SKM-1 treated with dmso at 0.1 percent for 144 hours (cell line): ENCODE data around the gene OCA2.

Experiments
- DNase-seq: peaks from one replicate; lab custom pipeline; 2025; ENCODE audit not compliant: unreplicated experiment; lab: John Stamatoyannopoulos, UW

Gene OCA2

DNA sequence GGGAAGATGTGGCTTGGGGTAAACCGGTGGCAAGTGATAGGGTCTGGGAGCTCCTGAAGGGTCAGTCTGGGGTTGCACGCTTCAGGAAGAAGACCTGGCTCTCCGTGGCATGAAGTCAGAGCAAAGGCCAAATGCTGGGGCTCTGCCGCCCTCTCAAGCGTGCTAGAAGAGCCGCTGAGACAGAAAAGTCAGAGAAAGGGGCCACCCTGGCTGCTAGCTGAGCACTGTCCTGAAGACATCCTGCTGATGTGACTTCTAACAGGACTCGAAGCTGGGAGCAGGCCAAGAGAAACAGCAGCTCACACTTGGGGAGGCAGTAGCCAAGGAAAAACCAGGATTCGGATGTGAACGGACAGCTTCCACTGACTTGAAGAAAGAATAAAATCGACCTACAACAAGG is 270.4 kb downstream of the OCA2 start:
- no peak for DNase-seq

DNA sequence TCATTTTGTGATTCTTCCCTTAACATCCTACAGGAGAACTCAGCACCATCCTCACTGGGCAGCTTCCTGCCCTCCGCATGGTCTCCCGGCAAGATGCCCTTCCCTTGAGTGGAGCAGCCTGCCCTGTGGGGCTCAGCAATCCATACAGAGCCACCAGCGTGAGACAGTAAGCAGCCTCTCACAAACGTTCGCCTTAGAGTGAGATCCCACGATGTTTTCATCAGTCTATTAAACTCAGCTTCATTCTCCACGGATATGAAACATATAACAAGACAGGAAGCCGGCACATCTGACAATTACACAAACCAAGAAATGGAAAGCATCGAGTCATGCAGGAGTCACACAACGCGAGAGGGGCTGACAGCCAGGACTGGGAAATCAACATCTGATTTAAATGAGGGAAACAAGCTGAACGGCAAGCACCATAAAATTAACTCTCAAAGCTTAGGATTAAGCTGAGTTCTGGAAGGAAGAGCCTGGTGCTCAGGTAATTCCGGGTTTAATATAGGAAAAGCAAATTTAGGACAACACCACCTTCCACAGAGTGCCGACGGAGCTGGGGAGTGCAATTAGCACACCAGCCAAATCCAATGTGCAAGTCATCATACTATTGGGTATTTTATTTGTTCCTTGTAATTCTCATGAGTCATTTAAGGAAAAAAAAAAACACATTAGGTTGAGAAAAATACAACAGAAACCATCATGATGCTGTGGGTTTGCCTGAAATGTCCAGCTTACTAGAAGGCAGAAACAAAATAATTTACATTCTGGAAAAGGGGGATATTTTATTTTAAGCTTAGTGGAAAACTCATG is 272.0 kb downstream of the OCA2 start:
- no peak for DNase-seq

DNA sequence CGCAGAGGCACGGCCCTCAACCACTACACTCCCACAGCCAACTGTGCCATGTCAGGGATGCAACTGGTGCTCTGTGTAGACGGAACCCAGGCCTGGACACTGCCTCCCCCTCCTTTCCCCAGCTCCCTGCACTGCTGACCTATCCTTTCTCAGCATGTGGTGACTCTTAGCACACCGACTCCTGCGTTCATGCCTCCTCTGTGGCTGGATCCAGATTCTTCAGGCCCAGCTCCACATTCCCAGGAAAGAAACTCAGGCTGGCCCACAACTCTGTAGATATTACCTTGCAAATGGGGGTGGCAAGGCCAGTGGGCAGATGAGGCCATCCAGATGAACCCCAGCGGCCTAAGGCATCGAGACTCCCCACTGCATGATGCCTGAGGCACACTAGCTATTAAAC is 272.7 kb downstream of the OCA2 start:
- no peak for DNase-seq

DNA sequence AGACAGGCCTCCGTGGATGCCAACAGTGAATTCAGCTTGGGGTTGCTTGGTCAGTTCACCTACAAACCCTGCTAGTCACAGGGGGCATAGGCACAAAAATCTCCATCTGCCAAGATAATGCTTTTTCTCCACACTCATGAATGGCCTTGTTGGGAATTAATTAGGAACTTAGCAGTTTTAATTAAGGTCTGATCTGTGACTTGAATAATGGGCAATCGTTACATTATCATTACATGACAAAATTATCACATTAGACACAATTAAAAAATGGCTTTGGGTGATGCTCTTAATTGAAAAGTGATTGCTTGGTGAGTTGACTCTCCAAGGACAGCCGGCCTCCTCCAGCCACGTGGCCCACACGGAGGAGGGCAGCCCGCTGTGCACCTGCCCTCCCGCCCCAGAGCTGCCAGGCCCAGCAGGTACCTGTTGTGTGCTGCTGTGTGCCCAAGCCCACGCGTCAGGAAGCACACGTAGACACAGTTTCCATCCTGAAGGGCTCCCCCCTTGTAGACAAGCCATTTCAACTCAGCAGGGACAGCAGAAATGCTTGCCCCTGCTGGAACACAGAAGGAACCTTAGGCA is 274.2 kb downstream of the OCA2 start:
- DNase-seq: no peak

DNA sequence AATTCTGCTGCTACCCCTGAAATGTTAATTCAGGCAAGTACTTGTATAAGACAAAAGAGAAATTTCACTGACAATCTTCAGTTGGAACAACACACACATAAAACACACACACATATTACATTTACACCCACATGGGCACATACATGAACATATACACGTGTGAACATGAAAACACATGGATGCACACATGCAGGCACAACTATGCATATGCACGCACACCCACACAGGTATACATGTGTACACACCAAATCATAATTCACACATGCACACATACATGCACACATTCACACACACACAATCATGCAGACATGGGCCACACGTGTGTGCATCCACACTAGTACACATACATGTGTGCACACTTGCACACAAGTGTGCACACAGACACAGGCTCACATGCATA is 277.8 kb downstream of the OCA2 start:
- DNase-seq: no peak

DNA sequence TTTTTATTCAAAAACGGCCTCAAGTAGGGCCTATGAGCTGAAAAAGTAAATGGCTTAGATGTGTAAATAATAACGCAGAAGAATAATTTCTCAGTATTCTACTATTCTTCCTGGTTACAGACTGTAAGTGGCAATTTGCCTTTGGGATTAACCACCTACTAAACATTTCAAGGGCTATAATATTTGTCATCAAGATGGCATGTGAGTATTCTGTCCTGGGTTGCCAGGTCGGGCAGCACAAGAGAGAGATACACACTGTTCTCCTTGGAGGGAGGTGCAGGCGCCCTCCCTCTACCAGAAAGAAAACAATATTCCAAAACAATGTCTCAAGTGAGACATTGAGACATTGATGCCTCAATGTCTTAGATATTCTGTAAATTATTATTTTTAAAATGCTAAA is 278.4 kb downstream of the OCA2 start:
- DNase-seq: no peak

DNA sequence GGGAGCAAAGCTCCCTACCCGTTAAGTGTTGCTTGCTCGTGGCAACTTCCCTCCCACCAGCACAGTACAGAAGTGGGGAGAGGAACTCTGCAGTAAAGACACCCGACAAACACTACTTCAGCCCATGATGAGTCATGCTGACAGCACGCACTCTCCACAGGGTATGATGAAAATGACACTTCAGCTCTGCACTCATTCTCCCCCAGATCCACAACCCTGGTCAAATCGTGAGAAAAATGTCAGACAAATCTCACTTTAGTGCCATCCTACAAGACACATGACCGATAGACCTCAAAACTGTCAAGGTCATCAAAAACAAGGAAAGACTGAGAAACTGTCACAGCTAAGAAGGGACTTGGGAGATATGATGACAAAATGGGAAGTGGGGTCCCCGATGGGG is 278.9 kb downstream of the OCA2 start:
- peak; percentile 82 for DNase-seq

DNA sequence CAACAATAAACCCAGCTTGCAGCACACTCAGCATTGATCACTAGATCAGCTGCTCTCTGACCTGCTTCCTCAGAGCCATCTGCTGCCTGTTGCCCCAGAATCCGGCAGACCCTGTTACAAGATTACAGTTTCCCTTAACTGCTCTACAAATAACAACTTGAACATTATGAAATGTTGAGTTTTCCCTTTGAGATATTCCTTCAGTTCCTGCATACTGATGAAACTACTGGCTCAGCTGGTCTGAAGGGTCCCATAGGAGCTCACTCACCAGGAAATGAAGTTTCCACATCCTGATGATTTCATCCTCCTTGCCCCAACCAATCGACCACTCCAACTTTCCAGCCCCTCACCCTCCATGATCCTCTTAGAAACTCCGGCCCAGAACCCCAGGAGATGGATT is 281.9 kb downstream of the OCA2 start:
- DNase-seq: no peak

DNA sequence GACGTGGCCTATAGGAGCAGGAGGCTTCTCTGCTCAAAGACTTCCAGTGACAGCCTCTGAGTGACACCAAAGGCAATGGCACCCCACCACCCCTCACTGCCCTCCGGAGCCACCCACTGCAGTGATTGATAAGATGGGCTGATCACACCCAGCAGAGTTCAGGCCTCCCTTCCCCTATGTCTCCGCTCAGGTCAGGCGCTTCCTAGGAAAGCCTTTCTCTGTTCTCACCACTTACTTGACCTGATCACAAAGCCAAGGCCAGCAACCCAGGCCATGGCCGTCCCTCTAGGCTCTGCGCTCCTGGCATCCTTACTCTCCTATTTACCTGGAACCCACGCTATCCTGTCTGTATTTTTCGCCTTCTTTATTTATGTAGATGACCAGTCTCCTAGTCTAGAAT is 282.3 kb downstream of the OCA2 start:
- no peak for DNase-seq

DNA sequence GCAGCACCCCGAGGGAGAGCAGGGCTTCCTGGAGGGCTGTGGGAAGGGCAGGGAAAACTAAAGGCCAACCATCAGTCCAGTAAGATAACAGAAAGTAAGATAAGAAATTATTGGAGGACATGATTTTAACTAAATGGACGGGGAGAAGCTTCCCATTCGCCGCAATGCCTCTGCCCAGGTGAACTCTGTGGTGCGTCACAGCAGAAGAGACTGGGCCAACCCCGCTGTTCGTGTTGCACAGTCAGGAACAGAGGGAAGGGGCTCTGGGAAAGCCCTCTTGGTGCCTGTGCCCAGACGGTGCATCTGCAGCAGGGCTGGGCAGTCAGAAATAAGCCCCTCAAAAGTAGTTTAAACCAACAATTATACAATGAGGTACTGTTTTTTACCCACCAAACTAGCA is 284.1 kb downstream of the OCA2 start:
- no peak for DNase-seq

DNA sequence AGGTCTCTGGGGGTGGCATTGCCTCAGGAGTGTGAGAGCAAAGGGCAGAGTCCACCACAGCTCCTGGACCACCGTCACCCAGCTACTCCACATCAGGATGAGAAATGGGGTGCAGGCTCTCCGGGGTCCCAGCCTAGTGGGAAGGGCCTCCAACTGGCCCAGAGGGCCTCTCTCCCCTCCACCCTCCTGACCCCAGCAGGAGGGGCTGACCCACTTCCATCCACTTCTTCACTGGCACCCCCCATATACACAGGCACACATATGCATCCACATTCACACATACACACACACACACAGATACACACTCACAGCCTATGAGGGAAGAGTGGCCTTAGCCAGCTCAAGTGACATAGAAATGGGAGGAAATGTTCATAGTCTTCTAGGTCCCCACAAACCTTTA is 286.0 kb downstream of the OCA2 start:
- no peak for DNase-seq

DNA sequence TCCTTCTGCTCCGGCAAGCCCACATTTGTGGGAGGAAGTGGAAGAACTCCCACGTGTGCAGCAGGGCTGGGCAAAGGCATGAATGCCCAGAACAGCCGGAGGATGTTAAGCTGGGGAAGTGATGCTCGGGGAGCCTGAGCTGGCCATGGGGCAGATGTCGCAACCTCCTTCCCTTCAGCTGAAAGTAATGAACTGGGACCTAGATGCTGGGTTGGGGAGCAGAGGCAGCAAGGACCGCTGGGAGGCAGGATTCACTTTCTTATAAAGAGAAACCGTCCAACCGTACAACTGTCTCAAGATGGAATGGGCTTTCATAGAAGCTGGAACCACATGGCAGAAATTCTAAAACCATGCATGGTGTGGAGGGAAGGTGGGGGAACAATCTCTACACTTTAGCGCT is 290.9 kb downstream of the OCA2 start:
- DNase-seq: no peak

DNA sequence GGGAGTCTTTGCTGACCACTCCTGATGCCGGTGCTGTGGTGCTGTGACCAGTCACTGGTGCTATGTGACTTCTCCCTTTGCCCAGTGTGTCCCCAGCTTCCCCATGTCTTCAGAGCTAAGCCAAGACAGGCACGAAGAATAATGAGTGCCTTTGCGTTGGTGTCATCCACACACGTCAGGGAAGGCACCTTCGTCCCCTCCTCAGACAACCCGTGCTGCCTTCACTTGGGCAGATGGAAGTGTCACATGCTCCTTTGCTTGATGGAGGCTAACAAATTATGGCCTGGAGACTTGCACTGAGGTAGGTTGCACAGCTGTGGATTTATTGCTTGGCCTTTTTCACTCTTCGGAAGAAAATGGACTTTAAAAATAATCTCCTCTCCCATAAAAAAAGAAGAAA is 291.8 kb downstream of the OCA2 start:
- DNase-seq: no peak

DNA sequence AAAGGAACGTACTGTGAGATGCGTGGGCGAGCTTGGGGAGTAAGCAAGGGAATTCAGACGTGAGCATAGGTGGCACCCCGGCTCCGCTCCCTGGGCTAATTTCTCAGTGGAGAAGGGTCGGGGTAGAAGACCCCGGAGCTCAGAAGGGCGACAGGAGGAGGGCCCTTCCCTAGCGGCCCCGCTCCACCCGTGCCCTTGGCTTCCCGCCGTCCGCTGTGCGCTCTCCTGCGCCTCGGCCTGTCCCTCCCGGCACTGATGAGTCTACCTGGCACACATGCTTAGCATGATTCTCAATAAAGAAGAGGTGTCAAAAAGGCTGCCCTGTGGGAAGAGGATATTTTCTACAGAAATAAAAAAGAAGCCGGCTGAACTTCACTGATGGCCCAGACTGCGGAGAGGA is 292.7 kb downstream of the OCA2 start:
- DNase-seq: no peak

DNA sequence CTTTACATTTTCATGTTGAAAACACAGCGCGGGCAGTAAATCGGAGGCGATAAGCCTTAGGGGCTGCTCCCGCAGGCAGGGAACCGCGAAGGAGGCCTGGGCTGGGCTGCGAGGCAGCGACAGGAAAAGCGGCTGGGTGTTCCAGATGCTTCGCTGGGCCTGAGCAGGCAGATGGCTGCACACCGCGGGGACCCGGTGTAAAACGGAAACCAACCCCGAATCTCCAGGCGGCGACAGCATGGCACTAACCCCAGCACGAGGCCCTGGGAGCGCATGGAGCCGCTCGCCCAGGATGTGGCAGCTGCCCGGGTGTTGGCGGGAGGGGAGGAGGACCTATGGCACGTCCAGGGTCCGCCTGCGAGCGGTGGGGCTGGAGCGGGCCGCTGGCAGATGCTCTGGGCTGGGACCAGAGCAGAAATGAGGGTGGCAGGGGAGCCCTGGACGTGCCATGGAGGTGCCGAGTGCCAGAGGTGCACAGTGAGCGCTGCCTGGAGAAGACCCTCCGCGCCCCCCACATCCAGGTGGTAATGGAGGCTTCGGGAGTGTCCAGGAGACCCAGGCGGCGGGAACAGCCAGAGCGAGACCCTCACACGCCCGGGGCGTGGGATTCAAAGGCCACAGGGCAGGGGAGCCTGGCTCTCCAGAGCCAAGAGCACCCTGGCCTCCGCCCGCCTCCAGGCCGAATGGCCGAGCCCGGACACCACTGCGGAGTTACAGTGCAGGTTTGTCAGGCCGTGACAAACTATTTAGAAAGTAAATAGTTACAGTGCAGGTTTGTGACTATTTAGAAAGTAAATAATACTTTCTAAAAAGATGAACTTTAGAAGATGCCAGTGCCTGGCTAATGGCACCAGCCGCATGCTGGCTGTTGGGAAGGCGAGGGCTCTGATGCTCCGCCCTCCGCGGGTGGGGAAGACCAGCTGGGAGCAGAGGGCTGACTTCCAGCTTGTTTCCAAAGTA is 293.6 kb downstream of the OCA2 start:
- no peak for DNase-seq

DNA sequence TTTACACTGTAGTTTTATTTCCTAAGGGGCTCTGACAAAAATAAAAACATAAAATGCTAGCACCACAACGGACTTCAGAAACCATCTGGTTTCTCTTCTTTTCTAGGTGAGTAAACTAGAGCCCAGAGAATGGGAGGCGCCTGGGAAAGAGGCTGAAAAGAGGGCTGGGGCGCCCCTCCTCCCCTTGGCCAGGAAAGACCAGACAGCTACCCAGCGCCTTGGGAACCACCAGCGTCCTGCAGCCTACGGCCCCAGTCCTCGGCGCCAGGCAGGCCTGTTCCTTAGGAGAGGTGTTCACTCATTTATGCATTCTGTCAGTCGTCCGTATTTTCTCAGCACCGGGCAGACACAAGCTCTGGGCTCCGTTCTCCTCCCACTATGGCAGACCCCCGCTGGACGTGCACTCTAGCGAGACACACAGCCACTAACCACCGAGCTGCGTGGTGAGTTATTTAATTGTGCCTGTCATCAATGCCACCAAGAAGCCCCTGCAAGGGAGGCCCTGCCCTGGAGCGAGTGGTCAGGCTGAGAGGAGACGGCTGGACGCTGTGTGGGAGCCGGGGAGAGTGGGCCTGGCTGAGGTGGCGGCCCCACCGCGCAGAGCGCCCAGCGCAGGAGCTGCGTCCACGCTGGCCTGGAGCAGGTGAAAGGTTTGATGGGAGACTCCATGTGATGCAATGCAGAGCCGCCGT is 294.4 kb downstream of the OCA2 start:
- DNase-seq: no peak

DNA sequence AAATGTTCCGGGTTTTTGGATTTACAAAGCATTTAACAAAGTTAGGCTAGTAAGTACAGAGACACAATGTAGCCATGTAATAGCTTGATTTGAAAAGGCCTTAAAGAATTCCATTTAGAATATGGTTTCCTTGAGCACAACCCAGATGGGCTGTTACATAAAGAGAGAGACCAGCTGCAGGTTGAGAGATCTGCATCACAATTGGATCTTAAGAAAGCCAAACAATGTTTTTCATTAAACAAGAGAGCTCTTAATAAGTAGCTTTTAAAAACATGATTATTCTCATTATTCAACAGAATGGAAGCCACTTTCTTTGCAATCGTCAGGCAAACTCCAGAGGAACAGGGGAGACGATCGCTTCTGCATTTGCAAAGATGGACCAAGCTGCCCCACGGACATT is 300.3 kb downstream of the OCA2 start:
- no peak for DNase-seq

DNA sequence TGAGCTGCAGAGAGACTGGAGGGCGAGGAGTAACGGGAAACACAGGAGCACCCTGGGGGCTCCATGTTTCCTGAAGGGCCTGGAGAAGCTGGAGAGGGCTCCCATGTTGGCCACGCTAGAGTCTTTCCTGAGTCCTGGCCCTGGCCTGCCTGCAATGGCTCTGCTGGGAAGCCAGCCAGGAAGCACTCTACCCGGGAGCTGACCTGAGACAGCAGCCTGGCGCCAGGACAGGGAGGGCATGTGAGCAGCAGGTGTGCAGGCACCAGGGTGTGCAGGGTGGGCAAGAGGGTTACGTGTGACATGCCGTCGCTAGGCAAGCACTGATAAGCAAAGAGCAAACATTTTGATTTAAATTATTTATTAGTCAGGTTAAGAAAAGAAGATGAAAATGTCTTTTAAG is 301.4 kb downstream of the OCA2 start:
- DNase-seq: no peak

DNA sequence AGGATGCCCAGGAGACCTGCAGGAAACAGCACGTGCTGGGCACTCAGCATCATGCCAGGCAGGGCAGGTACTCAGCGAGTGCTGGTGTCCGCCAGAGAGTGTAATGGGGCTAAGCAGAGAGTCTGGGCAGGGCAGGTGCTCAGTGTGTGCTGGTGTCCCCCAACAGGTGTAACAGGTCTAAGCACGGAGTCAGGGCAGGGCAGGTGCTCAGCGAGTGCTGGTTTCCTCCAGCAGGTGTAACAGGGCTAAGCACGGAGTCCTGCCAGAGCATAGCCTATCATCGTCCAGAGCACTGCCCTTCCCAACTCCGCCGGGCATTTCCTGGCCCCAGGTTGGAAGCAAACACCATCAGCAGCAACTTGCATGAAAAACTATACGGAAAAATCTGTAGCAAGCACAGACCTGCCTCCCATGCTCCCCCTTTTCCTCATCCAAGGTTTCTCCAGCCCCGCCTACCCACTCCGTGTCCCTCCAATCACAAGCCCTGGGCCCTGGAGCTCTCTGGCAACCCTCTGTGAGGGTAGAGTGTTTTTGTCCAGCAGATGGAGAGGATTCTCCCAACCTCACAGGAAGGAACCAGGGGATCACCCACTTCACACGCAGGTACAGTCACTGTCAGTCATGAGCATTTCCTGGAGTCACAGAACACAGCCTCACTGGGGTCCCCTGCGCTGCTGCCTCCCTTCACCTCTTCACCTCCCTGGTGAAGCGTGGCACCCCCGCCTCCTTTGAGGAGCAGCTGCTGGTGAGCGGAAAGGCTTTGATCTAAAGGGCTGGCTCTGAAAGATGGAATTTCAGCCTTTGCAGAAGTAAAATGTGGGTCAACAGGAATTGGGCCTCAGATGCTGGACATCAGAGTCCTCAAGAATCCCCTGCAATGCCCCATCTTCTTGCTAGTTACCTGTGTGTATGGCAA is 302.5 kb downstream of the OCA2 start:
- DNase-seq: no peak

DNA sequence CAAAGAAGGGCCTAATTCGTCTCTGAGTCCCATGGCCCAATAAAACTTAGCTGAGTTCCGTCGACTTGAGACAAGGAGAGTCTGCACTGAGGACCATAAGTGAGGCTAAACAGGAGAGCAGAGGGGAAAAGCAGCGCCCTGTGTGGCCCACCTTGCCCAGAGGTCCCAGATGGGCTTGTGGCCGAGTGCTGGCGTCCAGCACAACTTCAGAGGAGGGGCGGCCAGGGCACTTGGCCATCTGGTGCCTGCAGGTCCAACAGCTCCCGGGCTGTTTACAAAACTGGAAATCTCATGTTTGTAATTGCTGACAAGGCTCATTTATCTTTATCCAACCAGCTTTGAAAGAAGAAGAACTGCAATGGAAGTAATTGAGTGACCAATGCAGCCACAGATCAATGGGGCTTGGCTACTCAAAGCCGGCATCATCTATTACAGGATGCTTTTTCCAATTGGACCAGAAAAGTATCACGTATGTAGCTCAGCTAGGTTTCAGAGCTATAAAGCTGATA is 306.3 kb downstream of the OCA2 start:
- no peak for DNase-seq
